GM21390 (cell line): Measurements from ENCODE around the gene SYNJ1.
"Not testable (repeated sequence)": the region's sequence is repeated elsewhere in the genome, so short reads cannot be mapped to it uniquely, and the experiment has no call there.

Experiments used
- ATAC-seq: cut with Tn5 transposase; IDR thresholded peaks from one replicate; pipeline ENCODE4 v1.9.1; 2021; ENCODE audit not compliant: unreplicated experiment

The SYNJ1 gene

GRCh38 chr21:32698971-32699693, 28.7 kb downstream of the SYNJ1 start:
- ATAC-seq = no peak

- ATAC-seq = no peak
Observed at GRCh38 chr21:32698286-32698685, 29.5 kb downstream of the SYNJ1 start.

GRCh38 chr21:32695482-32695881, 32.3 kb downstream of the SYNJ1 start:
- not testable (repeated sequence) for ATAC-seq

GRCh38 chr21:32693581-32693980, 34.2 kb downstream of the SYNJ1 start:
- no peak for ATAC-seq

GRCh38 chr21:32690085-32690484, 37.7 kb downstream of the SYNJ1 start:
- ATAC-seq = no peak

- ATAC-seq = no peak
Observed at GRCh38 chr21:32687643-32688345, 40.0 kb downstream of the SYNJ1 start.

- no peak for ATAC-seq
Observed at GRCh38 chr21:32682696-32683474, 44.9 kb downstream of the SYNJ1 start.

GRCh38 chr21:32674731-32675130, 53.1 kb downstream of the SYNJ1 start:
- no peak for ATAC-seq

GRCh38 chr21:32674038-32674437, 53.8 kb downstream of the SYNJ1 start:
- ATAC-seq = no peak

- ATAC-seq = no peak
Observed at GRCh38 chr21:32666258-32666657, 61.6 kb downstream of the SYNJ1 start.

- ATAC-seq = not testable (repeated sequence)
Observed at GRCh38 chr21:32664095-32664494, 63.7 kb downstream of the SYNJ1 start.

- ATAC-seq = not testable (repeated sequence)
Observed at GRCh38 chr21:32661981-32662380, 65.8 kb downstream of the SYNJ1 start.

- ATAC-seq = not testable (repeated sequence)
Observed at GRCh38 chr21:32661026-32661782, 66.6 kb downstream of the SYNJ1 start.

GRCh38 chr21:32658524-32658923, 69.3 kb downstream of the SYNJ1 start:
- ATAC-seq = no peak

- ATAC-seq = peak; percentile 55
Observed at GRCh38 chr21:32653326-32653901, 74.4 kb downstream of the SYNJ1 start.

- ATAC-seq = no peak
Observed at GRCh38 chr21:32648165-32648564, 79.6 kb downstream of the SYNJ1 start.

GRCh38 chr21:32645261-32646182, 82.3 kb downstream of the SYNJ1 start:
- no peak for ATAC-seq

- ATAC-seq = no peak
Observed at GRCh38 chr21:32641710-32642698, 85.8 kb downstream of the SYNJ1 start.
